NCI-H1930 (cell line): Measurements from ENCODE around the gene POLR1E.

Experiments used
- DNase-seq, 2 experiments: peaks; one replicate each; lab custom pipeline; 2025; lab: John Stamatoyannopoulos, UW

The POLR1E gene

DNA sequence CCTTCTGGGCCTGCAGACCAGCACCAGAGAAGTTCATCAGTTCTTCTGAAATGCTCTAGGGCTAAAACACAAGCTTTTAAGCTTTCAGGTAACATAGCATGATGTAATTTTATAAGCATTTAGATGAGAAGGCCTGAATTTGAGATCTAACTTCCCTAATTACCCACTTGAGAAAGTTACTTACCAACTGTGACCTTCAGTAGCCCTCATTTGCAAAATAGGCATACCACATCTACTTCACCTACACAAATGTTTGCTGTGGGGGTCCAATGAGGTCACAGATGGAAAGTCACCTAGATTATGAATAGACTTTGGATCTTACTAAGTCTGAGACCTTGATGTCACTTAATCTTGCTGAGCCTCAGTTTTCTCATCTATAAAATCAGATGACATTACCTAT lies 53.9 kb downstream of the POLR1E start:
- DNase-seq: no peak

- no peak for DNase-seq
These were observed 54.9 kb downstream of the POLR1E start for GRCh38 chr9:37540634-37541033.

DNA sequence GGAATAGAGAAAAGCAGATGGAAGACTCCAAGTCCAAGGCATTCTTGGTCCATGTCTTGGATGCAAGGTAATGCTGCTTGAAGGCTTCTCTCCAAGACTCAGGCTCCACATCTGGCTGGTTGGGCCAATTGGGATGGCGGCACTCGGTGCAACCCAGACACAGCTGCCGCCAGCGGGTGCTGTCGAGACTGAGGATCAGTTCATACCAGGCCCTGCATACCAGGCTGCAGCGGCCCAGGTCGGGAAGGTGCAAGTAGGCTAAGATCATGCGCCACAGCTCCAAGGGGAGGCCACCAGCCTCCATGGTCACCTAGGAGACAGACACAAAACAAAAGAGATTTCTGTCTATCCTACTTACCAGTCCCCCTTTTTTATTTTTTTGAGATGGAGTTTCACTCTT lies 55.7 kb downstream of the POLR1E start:
- no peak for DNase-seq

- DNase-seq: no peak
These were observed 56.7 kb downstream of the POLR1E start for GRCh38 chr9:37542488-37542887.

DNA sequence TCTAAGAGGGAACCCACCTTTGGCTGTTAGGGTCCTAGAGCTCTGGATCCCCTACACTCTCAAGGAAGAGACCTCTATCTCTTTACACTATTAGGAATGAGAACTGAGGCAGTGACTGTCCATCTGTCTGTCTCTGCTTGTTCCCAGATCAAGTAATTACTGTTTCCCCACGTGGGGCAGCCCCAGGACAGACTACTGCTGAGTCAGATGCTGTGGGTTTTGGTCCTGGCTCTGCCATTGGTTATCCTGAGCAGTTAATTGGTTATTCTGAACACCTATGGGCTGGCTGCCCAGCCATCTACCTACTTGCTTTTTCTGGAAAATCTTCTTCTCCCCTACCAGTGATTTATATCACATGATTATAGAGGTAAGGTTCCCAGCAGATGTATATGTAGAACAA lies 57.1 kb downstream of the POLR1E start:
- no peak for DNase-seq

GRCh38 chr9:37543468-37543867 lies 57.7 kb downstream of the POLR1E start:
- DNase-seq: no peak

DNA sequence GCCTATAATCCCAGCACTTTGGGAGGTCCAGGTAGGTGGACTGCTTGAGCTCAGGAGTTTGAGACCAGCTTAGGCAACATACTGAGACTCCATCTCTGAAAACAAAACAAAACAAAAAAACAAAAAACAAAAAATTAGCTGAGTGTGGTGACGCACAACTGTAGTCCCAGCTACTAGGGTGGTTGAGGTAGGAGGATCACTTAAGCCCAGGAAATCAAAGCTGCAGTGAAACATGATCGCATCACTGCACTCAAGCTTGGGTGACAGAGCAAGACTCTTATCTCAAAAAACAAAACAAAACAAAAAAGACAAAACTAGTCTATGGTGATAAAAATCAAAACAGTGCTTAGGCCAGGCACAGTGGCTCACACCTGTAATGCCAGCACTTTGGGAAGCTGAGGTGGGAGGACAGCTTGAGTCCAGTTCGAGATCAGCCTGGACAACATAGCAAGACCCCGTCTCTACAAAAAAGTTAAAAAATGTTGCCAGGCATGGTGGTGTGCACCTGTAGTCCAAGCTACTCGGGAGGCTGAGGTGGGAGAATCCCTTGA lies 61.7 kb downstream of the POLR1E start:
- DNase-seq: no peak

DNA sequence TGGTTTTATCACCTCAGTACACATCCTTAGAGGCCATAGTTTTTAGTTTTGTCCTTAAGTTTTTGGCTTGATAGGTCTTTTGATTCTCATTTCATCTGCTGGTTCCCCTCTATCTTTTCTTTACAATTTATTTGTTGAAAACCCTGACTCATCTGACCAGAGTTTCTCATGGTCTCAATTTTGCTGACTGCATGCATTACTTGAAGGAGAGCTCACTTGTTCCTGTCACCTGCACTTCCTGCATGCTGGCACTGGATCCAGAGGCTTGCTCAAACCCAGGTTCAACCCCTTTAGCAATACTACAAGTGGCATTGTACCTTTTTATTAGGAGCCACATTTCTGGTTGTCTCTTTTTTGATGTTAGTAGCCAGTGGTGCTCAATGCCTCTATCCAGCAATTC lies 63.8 kb downstream of the POLR1E start:
- DNase-seq: no peak

DNA sequence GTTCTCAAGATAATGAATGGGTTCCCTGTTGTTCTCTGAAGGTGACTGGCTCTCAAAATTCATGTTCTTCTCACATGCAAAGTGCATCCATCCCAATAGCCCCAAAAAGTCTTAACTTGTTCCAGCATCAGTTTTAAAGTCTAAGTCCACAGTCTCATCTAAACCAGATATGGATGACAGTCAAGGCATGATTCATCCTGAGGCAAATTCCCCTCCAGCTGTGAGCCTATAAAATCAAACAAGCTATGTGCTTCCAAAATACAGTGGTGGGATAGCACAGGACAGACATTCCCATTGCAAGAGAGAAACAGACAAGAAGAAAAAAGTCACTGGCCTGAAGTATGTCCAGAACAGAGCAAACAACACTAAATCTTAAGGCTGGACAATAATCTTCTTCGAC lies 65.0 kb downstream of the POLR1E start:
- DNase-seq: no peak

- DNase-seq: no peak
These were observed 65.7 kb downstream of the POLR1E start for GRCh38 chr9:37551468-37551867.

GRCh38 chr9:37551888-37552287 lies 66.1 kb downstream of the POLR1E start:
- DNase-seq: no peak
